ENCODE measurements around the gene ATP2B2. TPM values are rescaled to one million over a fixed set of nuclear protein-coding genes. Genes with fewer than 3 reads are reported as not detected.

Gene ATP2B2
- total RNA-seq, 2 experiments from 2014 or later = 0.06 TPM; not detected in 1

GRCh38 chr3:10466186-10466585 is 39.2 kb downstream of the ATP2B2 start:
- ChIA-PET CTCF (ENCODE audit: unreplicated experiment) (interaction anchor here (0.6 to 1.1 kb wide), 2 partner anchors 86 to 289 kb away, joined by 3 read pairs; no protein-coding TSS in a partner anchor), POLR2A (no interaction called here)
- Histone ChIP-seq H3K36me3 (ENCODE audit: insufficient read depth, low read length) (no peaks in the 10 kb centered on the region), H3K4me1 (ENCODE audit: insufficient read depth, low read length, poor library complexity, severe bottlenecking) (peaks cover 10% of the 10 kb centered on the region), H3K4me3 (ENCODE audit: low read depth, low read length, poor library complexity, severe bottlenecking) (no peak overlapping the region), H2AFZ (ENCODE audit: low read length) (no peak overlapping the region), H3K9me2 (ENCODE audit: insufficient read depth, low read length) (no peaks in the 10 kb centered on the region), H3K27ac (ENCODE audit: low read depth, low read length, poor library complexity, severe bottlenecking) (no peak overlapping the region), H3K4me2 (ENCODE audit: low read length) (no peak overlapping the region), H3K79me2 (ENCODE audit: insufficient read depth, low read depth, low read length) (no peaks in the 10 kb centered on the region), H4K20me1 (ENCODE audit: insufficient read depth, low read length) (no peaks in the 10 kb centered on the region), H3K9me3 (ENCODE audit: low read length) (no peaks in the 10 kb centered on the region)
- TF ChIP-seq CTCF (conservative IDR thresholded peaks at IDR 0.05; ENCODE audit: low read length) (no peak), EZH2phosphoT487 (IDR thresholded peaks at IDR 0.05; ENCODE audit: borderline replicate concordance, low read depth, low read length) (no peak)
- no TSS peak for BruUV-seq (replicated peaks)
- intact Hi-C loops (cut with micrococcal nuclease; ENCODE audit: unreplicated experiment) = no loop called here
- DNase-seq (ENCODE audit: low spot score) = no peak

GRCh38 chr3:10465161-10465560 is 40.2 kb downstream of the ATP2B2 start:
- no peaks in the 10 kb centered on the region for H4K20me1 ChIP-seq (ENCODE audit: insufficient read depth, low read length)
- H3K9me2 ChIP-seq (ENCODE audit: insufficient read depth, low read length) = no peaks in the 10 kb centered on the region
- no peaks in the 10 kb centered on the region for H3K79me2 ChIP-seq (ENCODE audit: insufficient read depth, low read depth, low read length)
- no peaks in the 10 kb centered on the region for H3K9me3 ChIP-seq (ENCODE audit: low read length)
- no peak overlapping the region for H3K4me2 ChIP-seq (ENCODE audit: low read length)
- H3K36me3 ChIP-seq (ENCODE audit: insufficient read depth, low read length) = no peaks in the 10 kb centered on the region
- BruUV-seq (replicated peaks) = no TSS peak
- ChIA-PET POLR2A (no interaction called here), CTCF (ENCODE audit: unreplicated experiment) (no interaction called here)
- no peak overlapping the region for H3K27ac ChIP-seq (ENCODE audit: low read depth, low read length, poor library complexity, severe bottlenecking)
- H2AFZ ChIP-seq (ENCODE audit: low read length) = no peak overlapping the region
- no peak for TF ChIP-seq CTCF (conservative IDR thresholded peaks at IDR 0.05; ENCODE audit: low read length)
- TF ChIP-seq EZH2phosphoT487 (IDR thresholded peaks at IDR 0.05; ENCODE audit: borderline replicate concordance, low read depth, low read length) = no peak
- no peak overlapping the region for H3K4me3 ChIP-seq (ENCODE audit: low read depth, low read length, poor library complexity, severe bottlenecking)
- intact Hi-C loops (cut with micrococcal nuclease; ENCODE audit: unreplicated experiment) = no loop called here
- DNase-seq (ENCODE audit: low spot score) = no peak
- H3K4me1 ChIP-seq (ENCODE audit: insufficient read depth, low read length, poor library complexity, severe bottlenecking) = peaks cover 10% of the 10 kb centered on the region

- no peaks in the 10 kb centered on the region for H4K20me1 ChIP-seq (ENCODE audit: insufficient read depth, low read length)
- no peaks in the 10 kb centered on the region for H3K9me3 ChIP-seq (ENCODE audit: low read length)
- H3K9me2 ChIP-seq (ENCODE audit: insufficient read depth, low read length) = no peaks in the 10 kb centered on the region
- BruUV-seq (replicated peaks) = no TSS peak
- ChIA-PET POLR2A (interaction anchor here (1.3 kb wide), 1 partner anchor 39 kb away, joined by 3 read pairs; no protein-coding TSS in a partner anchor), CTCF (ENCODE audit: unreplicated experiment) (no interaction called here)
- no peaks in the 10 kb centered on the region for H3K36me3 ChIP-seq (ENCODE audit: insufficient read depth, low read length)
- no peak overlapping the region for H3K4me3 ChIP-seq (ENCODE audit: low read depth, low read length, poor library complexity, severe bottlenecking)
- intact Hi-C loops (cut with micrococcal nuclease; ENCODE audit: unreplicated experiment) = loop anchor here (5.0 kb wide), 1 partner anchor 111 kb away; no protein-coding TSS in a partner anchor
- H3K4me1 ChIP-seq (ENCODE audit: insufficient read depth, low read length, poor library complexity, severe bottlenecking) = peaks cover 10% of the 10 kb centered on the region
- no peak overlapping the region for H3K27ac ChIP-seq (ENCODE audit: low read depth, low read length, poor library complexity, severe bottlenecking)
- DNase-seq (ENCODE audit: low spot score) = peak; percentile 31
- no peak for TF ChIP-seq EZH2phosphoT487 (IDR thresholded peaks at IDR 0.05; ENCODE audit: borderline replicate concordance, low read depth, low read length)
- no peak for TF ChIP-seq CTCF (conservative IDR thresholded peaks at IDR 0.05; ENCODE audit: low read length)
- no peak overlapping the region for H2AFZ ChIP-seq (ENCODE audit: low read length)
- H3K4me2 ChIP-seq (ENCODE audit: low read length) = peak overlapping the region; percentile 29
- H3K79me2 ChIP-seq (ENCODE audit: insufficient read depth, low read depth, low read length) = no peaks in the 10 kb centered on the region
Measured at GRCh38 chr3:10463533-10464434, 41.6 kb downstream of the ATP2B2 start.
